ENCODE data around the gene HECW1.
"Not testable (repeated sequence)": the region's sequence is repeated elsewhere in the genome, so short reads cannot be mapped to it uniquely, and the experiment has no call there.

HECW1 gene

GRCh38 chr7:43211693-43212092 is 99.2 kb downstream of the HECW1 start:
- no peak for TF ChIP-seq CTCF (IDR thresholded peaks at IDR 0.05)
- Histone ChIP-seq H3K36me3 (no peaks in the 10 kb centered on the region), H3K27me3 (peaks cover 4% of the 10 kb centered on the region), H3K4me3 (ENCODE audit: low read depth in 1 of 2, low read length in 1 of 2) (no peak overlapping the region), H3K27ac (no peak overlapping the region), H3K4me1 (ENCODE audit: control insufficient read depth in 1 of 2, insufficient read depth in 1 of 2, low read depth in 1 of 2, low read length in 1 of 2) (no peaks in the 10 kb centered on the region), H3K9me3 (no peaks in the 10 kb centered on the region)

- no peak for TF ChIP-seq CTCF (IDR thresholded peaks at IDR 0.05)
- no peaks in the 10 kb centered on the region for H3K4me1 ChIP-seq (ENCODE audit: control insufficient read depth in 1 of 2, insufficient read depth in 1 of 2, low read depth in 1 of 2, low read length in 1 of 2)
- H3K27ac ChIP-seq, result no peak overlapping the region
- peaks cover 4% of the 10 kb centered on the region for H3K27me3 ChIP-seq
- H3K4me3 ChIP-seq (ENCODE audit: low read depth in 1 of 2, low read length in 1 of 2), result no peak overlapping the region
- H3K36me3 ChIP-seq, result no peaks in the 10 kb centered on the region
- no peaks in the 10 kb centered on the region for H3K9me3 ChIP-seq
These were observed 100.5 kb downstream of the HECW1 start for GRCh38 chr7:43212921-43213320.

GRCh38 chr7:43215061-43215460 is 102.6 kb downstream of the HECW1 start:
- H3K4me1 ChIP-seq (ENCODE audit: control insufficient read depth in 1 of 2, insufficient read depth in 1 of 2, low read depth in 1 of 2, low read length in 1 of 2), result no peaks in the 10 kb centered on the region
- H3K27me3 ChIP-seq, result peaks cover 4% of the 10 kb centered on the region
- no peak for TF ChIP-seq CTCF (IDR thresholded peaks at IDR 0.05)
- no peaks in the 10 kb centered on the region for H3K9me3 ChIP-seq
- no peak overlapping the region for H3K4me3 ChIP-seq (ENCODE audit: low read depth in 1 of 2, low read length in 1 of 2)
- no peaks in the 10 kb centered on the region for H3K36me3 ChIP-seq
- no peak overlapping the region for H3K27ac ChIP-seq

- no peak overlapping the region for H3K4me3 ChIP-seq (ENCODE audit: low read depth in 1 of 2, low read length in 1 of 2)
- H3K36me3 ChIP-seq, result no peaks in the 10 kb centered on the region
- H3K9me3 ChIP-seq, result no peaks in the 10 kb centered on the region
- no peaks in the 10 kb centered on the region for H3K4me1 ChIP-seq (ENCODE audit: control insufficient read depth in 1 of 2, insufficient read depth in 1 of 2, low read depth in 1 of 2, low read length in 1 of 2)
- H3K27me3 ChIP-seq, result no peaks in the 10 kb centered on the region
- TF ChIP-seq CTCF (IDR thresholded peaks at IDR 0.05), result no peak
- no peak overlapping the region for H3K27ac ChIP-seq
These were observed 104.6 kb downstream of the HECW1 start for GRCh38 chr7:43217055-43217454.

GRCh38 chr7:43218901-43219300 is 106.5 kb downstream of the HECW1 start:
- not testable (repeated sequence) for H3K36me3 ChIP-seq; H3K4me3 ChIP-seq (ENCODE audit: low read depth in 1 of 2, low read length in 1 of 2); H3K4me1 ChIP-seq (ENCODE audit: control insufficient read depth in 1 of 2, insufficient read depth in 1 of 2, low read depth in 1 of 2, low read length in 1 of 2); H3K27me3 ChIP-seq; H3K9me3 ChIP-seq; H3K27ac ChIP-seq

GRCh38 chr7:43220250-43220649 is 107.8 kb downstream of the HECW1 start:
- H3K27me3 ChIP-seq, result no peaks in the 10 kb centered on the region
- H3K4me3 ChIP-seq (ENCODE audit: low read depth in 1 of 2, low read length in 1 of 2), result no peak overlapping the region
- H3K4me1 ChIP-seq (ENCODE audit: control insufficient read depth in 1 of 2, insufficient read depth in 1 of 2, low read depth in 1 of 2, low read length in 1 of 2), result no peaks in the 10 kb centered on the region
- no peak overlapping the region for H3K27ac ChIP-seq
- no peaks in the 10 kb centered on the region for H3K9me3 ChIP-seq
- no peaks in the 10 kb centered on the region for H3K36me3 ChIP-seq
- no peak for TF ChIP-seq CTCF (IDR thresholded peaks at IDR 0.05)
